ENCODE measurements around the gene KCTD16.

Gene KCTD16

DNA sequence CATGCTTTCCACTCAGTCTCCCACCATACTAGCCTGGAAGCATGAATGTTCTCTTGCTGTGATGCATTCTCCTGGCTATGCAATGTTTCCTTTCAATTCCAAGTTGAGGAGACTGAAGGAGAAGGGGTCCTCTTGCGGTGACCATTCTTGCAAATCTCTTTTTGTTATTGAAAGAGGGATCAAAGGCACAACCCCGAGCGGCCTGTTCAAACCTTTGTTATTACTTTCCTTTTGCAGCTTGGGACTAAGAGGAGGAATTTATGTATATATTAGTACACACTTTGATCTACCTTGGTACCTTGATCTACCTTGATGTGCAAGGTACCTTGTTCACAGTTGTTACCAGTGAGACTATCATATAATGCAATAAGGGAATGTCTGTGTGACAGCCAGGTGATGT lies 147.3 kb downstream of the KCTD16 start:
- no peaks in the 10 kb centered on the region for H3K9me3 ChIP-seq (ENCODE audit: insufficient read depth, low read depth, low read length)
- H3K27ac ChIP-seq (ENCODE audit: low read depth, low read length), result no peak overlapping the region
- no peak overlapping the region for H2BK120ac ChIP-seq (ENCODE audit: insufficient read depth, low read length, poor library complexity)
- H3K79me2 ChIP-seq (ENCODE audit: control insufficient read depth, insufficient read depth, low read length, poor library complexity), result no peaks in the 10 kb centered on the region
- no peak for DNase-seq
- no peak overlapping the region for H3K23ac ChIP-seq (ENCODE audit: low read length)
- H3K4me3 ChIP-seq (ENCODE audit: low read depth, low read length), result no peak overlapping the region
- H3K79me1 ChIP-seq (ENCODE audit: low read length), result no peaks in the 10 kb centered on the region
- H3K27me3 ChIP-seq (ENCODE audit: insufficient read depth, low read length), result no peaks in the 10 kb centered on the region
- no peak overlapping the region for H4K12ac ChIP-seq (ENCODE audit: low read depth, low read length)
- no peak overlapping the region for H4K91ac ChIP-seq (ENCODE audit: low read depth, low read length)
- H3K9ac ChIP-seq (ENCODE audit: low read length), result no peak overlapping the region
- H3K14ac ChIP-seq (ENCODE audit: low read length), result no peak overlapping the region
- no peaks in the 10 kb centered on the region for H3K36me3 ChIP-seq (ENCODE audit: control insufficient read depth in 1 of 2, insufficient read depth in 2 of 2, low read length in 2 of 2)
- H3K4me1 ChIP-seq (ENCODE audit: control insufficient read depth in 1 of 2, insufficient read depth in 2 of 2, low read length in 2 of 2), result no peaks in the 10 kb centered on the region
- no peak overlapping the region for H2BK12ac ChIP-seq (ENCODE audit: low read length)
- no CpG with 5 or more reads among the region's 3 CpGs for WGBS (ENCODE audit: extremely low coverage, insufficient coverage, insufficient read length)
- H3K4ac ChIP-seq (ENCODE audit: low read depth, low read length), result no peak overlapping the region
- H2BK5ac ChIP-seq (ENCODE audit: low read depth, low read length, poor library complexity), result no peak overlapping the region
- no peak overlapping the region for H3K4me2 ChIP-seq (ENCODE audit: low read length)
- no peak overlapping the region for H4K8ac ChIP-seq (ENCODE audit: low read depth, low read length)
- no peak overlapping the region for H2AFZ ChIP-seq (ENCODE audit: insufficient read depth, low read length, poor library complexity)
- no peak overlapping the region for H3K18ac ChIP-seq (ENCODE audit: low read length)
- H2AK5ac ChIP-seq (ENCODE audit: low read length), result no peak overlapping the region

DNA sequence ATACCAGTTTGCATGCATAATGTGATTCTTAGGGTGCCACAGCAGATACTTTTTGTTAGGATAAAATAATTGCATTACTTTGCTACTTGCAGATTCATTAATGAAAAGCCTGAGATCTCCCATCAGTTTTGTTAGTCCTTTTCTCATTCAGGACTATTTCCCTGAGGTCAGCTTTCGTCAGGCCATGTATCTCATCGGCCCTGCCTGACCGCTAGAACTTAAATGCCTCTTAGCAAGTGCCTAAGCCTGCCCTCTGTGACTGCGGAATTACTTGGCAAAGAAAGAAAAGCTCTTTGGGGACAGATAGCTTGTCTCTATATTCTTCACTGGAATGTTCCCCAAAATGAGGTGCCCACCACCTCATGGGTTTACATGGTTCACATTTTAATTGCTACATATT lies 147.8 kb downstream of the KCTD16 start:
- Histone ChIP-seq H4K91ac (ENCODE audit: low read depth, low read length) (no peak overlapping the region), H3K79me1 (ENCODE audit: low read length) (no peaks in the 10 kb centered on the region), H3K23ac (ENCODE audit: low read length) (no peak overlapping the region), H2BK12ac (ENCODE audit: low read length) (no peak overlapping the region), H3K4me2 (ENCODE audit: low read length) (no peak overlapping the region), H2AK5ac (ENCODE audit: low read length) (no peak overlapping the region), H2BK5ac (ENCODE audit: low read depth, low read length, poor library complexity) (no peak overlapping the region), H3K4ac (ENCODE audit: low read depth, low read length) (no peak overlapping the region), H3K79me2 (ENCODE audit: control insufficient read depth, insufficient read depth, low read length, poor library complexity) (no peaks in the 10 kb centered on the region), H3K18ac (ENCODE audit: low read length) (no peak overlapping the region), H2BK120ac (ENCODE audit: insufficient read depth, low read length, poor library complexity) (no peak overlapping the region), H3K4me3 (ENCODE audit: low read depth, low read length) (no peak overlapping the region), H3K9me3 (ENCODE audit: insufficient read depth, low read depth, low read length) (no peaks in the 10 kb centered on the region), H3K14ac (ENCODE audit: low read length) (no peak overlapping the region), H4K12ac (ENCODE audit: low read depth, low read length) (no peak overlapping the region), H3K9ac (ENCODE audit: low read length) (no peak overlapping the region), H2AFZ (ENCODE audit: insufficient read depth, low read length, poor library complexity) (no peak overlapping the region), H3K27me3 (ENCODE audit: insufficient read depth, low read length) (no peaks in the 10 kb centered on the region), H3K36me3 (ENCODE audit: control insufficient read depth in 1 of 2, insufficient read depth in 2 of 2, low read length in 2 of 2) (no peaks in the 10 kb centered on the region), H3K4me1 (ENCODE audit: control insufficient read depth in 1 of 2, insufficient read depth in 2 of 2, low read length in 2 of 2) (no peaks in the 10 kb centered on the region), H4K8ac (ENCODE audit: low read depth, low read length) (no peak overlapping the region), H3K27ac (ENCODE audit: low read depth, low read length) (no peak overlapping the region)
- no peak for DNase-seq
- no CpG with 5 or more reads among the region's 4 CpGs for WGBS (ENCODE audit: extremely low coverage, insufficient coverage, insufficient read length)

DNA sequence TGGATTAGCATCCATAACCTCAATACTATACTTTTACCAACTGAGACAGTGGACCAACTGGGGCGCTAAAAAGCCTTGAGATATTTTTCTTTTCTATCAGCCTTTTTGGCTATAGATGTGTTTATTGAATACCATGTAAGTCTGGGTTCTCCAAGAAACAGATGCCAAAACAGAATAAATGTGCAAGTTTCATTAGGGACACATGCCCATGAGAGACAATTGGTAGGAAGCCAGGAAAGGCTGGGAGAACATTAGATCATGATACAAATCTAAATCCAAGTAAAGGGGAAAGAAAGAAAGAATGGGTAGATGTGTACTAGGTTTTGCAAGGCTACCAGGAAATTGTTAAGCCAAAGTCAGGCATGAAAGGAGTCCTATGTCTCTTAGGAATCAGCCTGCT lies 152.5 kb downstream of the KCTD16 start:
- no peak for DNase-seq
- no CpG with 5 or more reads among the region's 1 CpG for WGBS (ENCODE audit: extremely low coverage, insufficient coverage, insufficient read length)
- no peak overlapping the region for H3K27ac ChIP-seq (ENCODE audit: low read depth, low read length)
- H2AFZ ChIP-seq (ENCODE audit: insufficient read depth, low read length, poor library complexity), result no peak overlapping the region
- no peak overlapping the region for H3K14ac ChIP-seq (ENCODE audit: low read length)
- no peaks in the 10 kb centered on the region for H3K79me2 ChIP-seq (ENCODE audit: control insufficient read depth, insufficient read depth, low read length, poor library complexity)
- no peak overlapping the region for H2AK5ac ChIP-seq (ENCODE audit: low read length)
- no peak overlapping the region for H3K4me2 ChIP-seq (ENCODE audit: low read length)
- H3K9me3 ChIP-seq (ENCODE audit: insufficient read depth, low read depth, low read length), result no peaks in the 10 kb centered on the region
- no peak overlapping the region for H2BK5ac ChIP-seq (ENCODE audit: low read depth, low read length, poor library complexity)
- H4K91ac ChIP-seq (ENCODE audit: low read depth, low read length), result no peak overlapping the region
- no peak overlapping the region for H3K4me3 ChIP-seq (ENCODE audit: low read depth, low read length)
- H3K79me1 ChIP-seq (ENCODE audit: low read length), result no peaks in the 10 kb centered on the region
- H3K27me3 ChIP-seq (ENCODE audit: insufficient read depth, low read length), result no peaks in the 10 kb centered on the region
- no peak overlapping the region for H3K4ac ChIP-seq (ENCODE audit: low read depth, low read length)
- no peak overlapping the region for H2BK120ac ChIP-seq (ENCODE audit: insufficient read depth, low read length, poor library complexity)
- H3K9ac ChIP-seq (ENCODE audit: low read length), result no peak overlapping the region
- no peak overlapping the region for H3K18ac ChIP-seq (ENCODE audit: low read length)
- no peak overlapping the region for H4K8ac ChIP-seq (ENCODE audit: low read depth, low read length)
- no peaks in the 10 kb centered on the region for H3K4me1 ChIP-seq (ENCODE audit: control insufficient read depth in 1 of 2, insufficient read depth in 2 of 2, low read length in 2 of 2)
- H3K23ac ChIP-seq (ENCODE audit: low read length), result no peak overlapping the region
- no peaks in the 10 kb centered on the region for H3K36me3 ChIP-seq (ENCODE audit: control insufficient read depth in 1 of 2, insufficient read depth in 2 of 2, low read length in 2 of 2)
- H2BK12ac ChIP-seq (ENCODE audit: low read length), result no peak overlapping the region
- no peak overlapping the region for H4K12ac ChIP-seq (ENCODE audit: low read depth, low read length)

DNA sequence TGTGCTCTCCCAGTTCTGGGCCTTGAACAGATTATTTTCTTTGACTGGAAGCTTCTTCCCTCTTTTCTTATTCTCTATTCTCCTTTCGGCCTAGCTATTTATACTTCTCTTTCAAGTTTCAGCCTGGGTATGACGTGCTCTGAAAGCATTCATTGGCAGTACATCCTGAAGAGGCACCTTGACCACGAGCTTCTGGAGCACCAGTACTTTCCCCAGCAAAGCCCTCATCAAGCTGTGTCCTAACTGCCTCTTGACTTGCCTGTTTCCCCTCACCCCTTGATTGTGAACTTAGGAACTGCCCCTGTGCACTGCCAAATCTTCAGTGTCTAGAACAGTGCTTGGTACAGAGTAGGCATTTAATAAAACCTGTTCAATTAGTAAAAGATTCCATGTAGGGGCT lies 154.9 kb downstream of the KCTD16 start:
- H4K12ac ChIP-seq (ENCODE audit: low read depth, low read length), result no peak overlapping the region
- no CpG with 5 or more reads among the region's 3 CpGs for WGBS (ENCODE audit: extremely low coverage, insufficient coverage, insufficient read length)

More for the DNA sequence above, 154.9 kb downstream of the KCTD16 start:
- no peak overlapping the region for H2BK12ac ChIP-seq (ENCODE audit: low read length)
- no peak overlapping the region for H2BK120ac ChIP-seq (ENCODE audit: insufficient read depth, low read length, poor library complexity)
- H3K36me3 ChIP-seq (ENCODE audit: control insufficient read depth in 1 of 2, insufficient read depth in 2 of 2, low read length in 2 of 2), result no peaks in the 10 kb centered on the region
- no peak overlapping the region for H3K18ac ChIP-seq (ENCODE audit: low read length)
- no peaks in the 10 kb centered on the region for H3K79me2 ChIP-seq (ENCODE audit: control insufficient read depth, insufficient read depth, low read length, poor library complexity)
- no peak overlapping the region for H3K4me3 ChIP-seq (ENCODE audit: low read depth, low read length)
- H3K79me1 ChIP-seq (ENCODE audit: low read length), result no peaks in the 10 kb centered on the region
- H3K27ac ChIP-seq (ENCODE audit: low read depth, low read length), result no peak overlapping the region
- H4K8ac ChIP-seq (ENCODE audit: low read depth, low read length), result no peak overlapping the region
- no peak overlapping the region for H2BK5ac ChIP-seq (ENCODE audit: low read depth, low read length, poor library complexity)
- no peak overlapping the region for H4K91ac ChIP-seq (ENCODE audit: low read depth, low read length)
- no peak overlapping the region for H3K9ac ChIP-seq (ENCODE audit: low read length)
- H2AK5ac ChIP-seq (ENCODE audit: low read length), result no peak overlapping the region
- no peaks in the 10 kb centered on the region for H3K4me1 ChIP-seq (ENCODE audit: control insufficient read depth in 1 of 2, insufficient read depth in 2 of 2, low read length in 2 of 2)
- no peak overlapping the region for H3K4ac ChIP-seq (ENCODE audit: low read depth, low read length)
- H3K4me2 ChIP-seq (ENCODE audit: low read length), result no peak overlapping the region
- H3K27me3 ChIP-seq (ENCODE audit: insufficient read depth, low read length), result no peaks in the 10 kb centered on the region
- no peak for DNase-seq
- no peaks in the 10 kb centered on the region for H3K9me3 ChIP-seq (ENCODE audit: insufficient read depth, low read depth, low read length)
- no peak overlapping the region for H3K23ac ChIP-seq (ENCODE audit: low read length)
- no peak overlapping the region for H3K14ac ChIP-seq (ENCODE audit: low read length)
- H2AFZ ChIP-seq (ENCODE audit: insufficient read depth, low read length, poor library complexity), result no peak overlapping the region

Data from trophoblast cell (in vitro differentiated cells and primary cell).